Peyer's patch (tissue), 4 donors: ENCODE results near the gene KRTAP12-2.

ENCODE experiments used
- CTCF ChIP-seq, 6 experiments: fragments of 450-650 bp in 4 of 6; fragments of 200-600 bp in 2 of 6; sonication (generic) in 1 of 6; IDR thresholded peaks; one replicate each; pipeline ENCODE4 v1.5.1; 2017 to 2019; ENCODE audit warnings: antibody characterized with exemption in 6 of 6, mild to moderate bottlenecking in 3 of 6, moderate library complexity in 1 of 6
- POLR2A ChIP-seq, 2 donors: fragments of 450-650 bp; IDR thresholded peaks; one replicate each; pipeline ENCODE4 v1.5.1; 2017; ENCODE audit warnings: antibody characterized with exemption in 2 of 2, mild to moderate bottlenecking in 2 of 2, moderate library complexity in 2 of 2

DNA sequence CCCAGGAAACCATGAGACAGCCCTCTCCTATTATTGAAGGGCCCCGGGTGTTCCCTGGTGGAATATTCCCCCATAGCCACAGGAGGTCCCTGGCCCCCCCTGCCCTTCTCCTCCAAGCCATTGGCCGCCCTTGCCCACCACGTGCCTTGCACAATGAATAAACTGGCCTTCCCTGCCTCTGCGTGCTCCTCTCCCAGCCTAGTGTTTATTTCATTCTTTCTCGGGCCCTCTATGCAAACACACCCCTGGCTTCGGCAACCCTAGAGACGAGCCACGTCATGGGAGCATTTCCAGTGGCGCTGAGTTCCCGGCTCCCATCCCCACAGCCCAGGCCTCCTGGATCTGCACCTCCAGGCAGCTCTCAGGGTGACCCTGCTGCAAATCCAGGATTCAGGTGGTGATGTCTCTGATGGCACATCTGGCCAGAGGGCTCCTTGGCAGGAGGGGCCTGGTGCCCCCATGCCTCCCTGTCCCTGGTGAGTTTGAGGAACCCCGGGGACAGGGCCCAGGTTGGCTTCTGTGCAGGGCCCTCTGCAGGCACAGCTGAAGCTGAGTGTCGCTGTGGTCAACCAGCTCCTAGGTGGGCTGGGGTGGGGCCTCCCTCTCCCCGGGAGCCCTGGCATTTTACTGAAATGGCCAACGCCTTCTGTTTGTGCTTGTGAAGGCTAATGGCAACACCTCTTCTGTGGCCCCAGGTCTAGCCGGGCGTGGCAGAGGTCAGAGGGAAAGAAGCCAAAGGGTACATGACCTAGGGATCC, 36.4 kb upstream of the KRTAP12-2 start:
- no peak for TF ChIP-seq CTCF (IDR thresholded peaks at IDR 0.05)
- TF ChIP-seq POLR2A (IDR thresholded peaks at IDR 0.05) = no peak
